UCSD-AML1 (cell line): Measurements from ENCODE around the gene SESN2.
"Not testable (repeated sequence)": the region's sequence is repeated elsewhere in the genome, so short reads cannot be mapped to it uniquely, and the experiment has no call there.

ENCODE experiments used
- DNase-seq: peaks from one replicate; lab custom pipeline; 2025; ENCODE audit not compliant: unreplicated experiment; lab: John Stamatoyannopoulos, UW

The SESN2 gene

GRCh38 chr1:28326984-28327383, 67.7 kb downstream of the SESN2 start:
- no peak for DNase-seq

GRCh38 chr1:28327431-28327830, 68.1 kb downstream of the SESN2 start:
- DNase-seq: not testable (repeated sequence)

- DNase-seq: no peak
Measured at GRCh38 chr1:28328228-28328648, 68.9 kb downstream of the SESN2 start.

- peak; percentile 40 for DNase-seq
Measured at GRCh38 chr1:28329395-28330153, 70.3 kb downstream of the SESN2 start.
